VCaP (cell line): ENCODE results near the gene BRD9.
"Not testable (repeated sequence)": the region's sequence is repeated elsewhere in the genome, so short reads cannot be mapped to it uniquely, and the experiment has no call there.

Source experiments
- H3K27ac ChIP-seq: fragments of 450-650 bp; 2 replicates; pipeline ENCODE4 v1.5.1; 2017
- TF ChIP-seq, protein P1 (sequence below): fragments of 450-650 bp; conservative IDR thresholded peaks from 2 replicates; pipeline ENCODE4 v1.5.1; 2017; ENCODE audit warnings: mild to moderate bottlenecking, moderate library complexity

Gene BRD9

DNA sequence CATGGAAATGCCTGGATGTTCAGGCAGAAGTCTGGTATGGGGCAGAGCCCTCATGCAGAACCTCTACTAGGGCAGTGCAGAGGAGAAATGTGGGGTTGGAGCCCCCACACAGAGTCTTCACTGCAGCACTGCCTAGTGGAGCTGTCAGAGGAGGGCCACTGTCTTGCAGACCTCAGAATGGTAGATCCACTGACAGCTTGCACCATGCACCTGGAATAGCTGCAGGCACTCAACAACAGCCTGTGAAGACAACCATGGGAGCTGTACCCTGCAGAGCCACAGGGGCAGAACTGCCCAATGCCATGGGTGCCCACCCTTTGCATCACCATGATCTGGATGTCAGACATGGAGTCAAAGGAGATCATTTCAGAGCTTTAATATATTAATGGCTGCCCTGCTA is 37.0 kb upstream of the BRD9 start:
- TF ChIP-seq, protein P1, sequence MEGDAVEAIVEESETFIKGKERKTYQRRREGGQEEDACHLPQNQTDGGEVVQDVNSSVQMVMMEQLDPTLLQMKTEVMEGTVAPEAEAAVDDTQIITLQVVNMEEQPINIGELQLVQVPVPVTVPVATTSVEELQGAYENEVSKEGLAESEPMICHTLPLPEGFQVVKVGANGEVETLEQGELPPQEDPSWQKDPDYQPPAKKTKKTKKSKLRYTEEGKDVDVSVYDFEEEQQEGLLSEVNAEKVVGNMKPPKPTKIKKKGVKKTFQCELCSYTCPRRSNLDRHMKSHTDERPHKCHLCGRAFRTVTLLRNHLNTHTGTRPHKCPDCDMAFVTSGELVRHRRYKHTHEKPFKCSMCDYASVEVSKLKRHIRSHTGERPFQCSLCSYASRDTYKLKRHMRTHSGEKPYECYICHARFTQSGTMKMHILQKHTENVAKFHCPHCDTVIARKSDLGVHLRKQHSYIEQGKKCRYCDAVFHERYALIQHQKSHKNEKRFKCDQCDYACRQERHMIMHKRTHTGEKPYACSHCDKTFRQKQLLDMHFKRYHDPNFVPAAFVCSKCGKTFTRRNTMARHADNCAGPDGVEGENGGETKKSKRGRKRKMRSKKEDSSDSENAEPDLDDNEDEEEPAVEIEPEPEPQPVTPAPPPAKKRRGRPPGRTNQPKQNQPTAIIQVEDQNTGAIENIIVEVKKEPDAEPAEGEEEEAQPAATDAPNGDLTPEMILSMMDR = no peak
- no peak overlapping the region for H3K27ac ChIP-seq

DNA sequence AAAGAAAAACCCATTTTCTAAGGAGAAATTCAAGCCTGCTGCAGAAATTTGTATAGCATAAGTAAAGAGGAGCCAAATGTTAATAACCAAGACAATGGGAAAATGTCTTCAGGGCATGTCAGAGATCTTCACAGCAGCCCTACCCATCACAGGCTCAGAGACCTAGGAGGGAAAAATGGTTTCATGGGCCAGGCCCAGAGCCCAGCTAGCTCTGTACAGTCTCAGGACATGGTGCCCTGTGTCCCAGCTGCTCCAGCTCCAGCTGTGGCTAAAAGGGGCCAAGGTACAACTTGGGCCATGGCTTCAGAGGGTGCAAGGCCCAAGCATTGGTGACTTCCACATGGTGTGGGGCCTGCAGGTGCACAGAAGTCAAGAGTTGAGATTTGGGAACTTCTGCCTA is 36.6 kb upstream of the BRD9 start:
- not testable (repeated sequence) for H3K27ac ChIP-seq

DNA sequence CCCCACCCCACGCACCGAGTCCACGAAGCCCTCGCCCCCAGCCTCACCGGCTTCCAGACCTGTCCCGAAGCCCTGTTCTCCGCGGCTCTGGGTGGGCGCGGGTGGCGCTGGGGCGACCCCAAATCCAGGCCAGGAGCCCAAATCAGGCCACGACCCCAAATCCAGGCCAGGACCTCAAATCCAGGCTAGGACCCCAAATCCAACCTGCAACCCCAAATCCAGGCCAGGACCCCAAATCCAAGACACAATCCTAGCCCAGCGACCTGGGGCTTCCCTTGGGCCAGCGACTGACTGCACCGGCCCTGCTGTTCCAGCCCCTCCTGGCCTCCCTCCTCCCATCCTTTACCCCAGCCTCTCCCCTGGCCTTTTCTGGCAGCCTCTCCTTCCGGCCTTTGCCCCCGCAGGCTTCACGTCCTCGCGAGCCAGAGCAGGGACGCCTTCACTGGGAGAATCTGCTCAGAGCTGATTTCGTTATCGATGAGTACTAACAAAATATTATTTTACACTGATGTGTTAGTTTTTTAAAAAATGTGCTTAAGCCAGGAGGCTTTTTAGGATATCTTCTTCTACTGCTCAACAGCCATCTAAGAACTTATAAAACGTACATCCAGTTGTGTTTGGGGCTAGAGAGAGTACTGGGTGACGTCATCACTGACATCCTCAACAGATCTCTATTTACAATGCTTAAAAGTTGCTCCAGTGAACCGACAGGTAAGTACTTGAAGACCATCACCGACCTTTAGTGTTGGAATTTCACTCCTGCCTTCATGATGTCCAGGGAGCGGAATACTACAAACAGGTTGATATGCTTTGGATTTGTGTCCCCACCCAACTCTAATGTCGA is 34.8 kb upstream of the BRD9 start:
- H3K27ac ChIP-seq = no peak overlapping the region
- TF ChIP-seq, protein P1 = peak; percentile 25; the same call in 1 of the 2 replicates

DNA sequence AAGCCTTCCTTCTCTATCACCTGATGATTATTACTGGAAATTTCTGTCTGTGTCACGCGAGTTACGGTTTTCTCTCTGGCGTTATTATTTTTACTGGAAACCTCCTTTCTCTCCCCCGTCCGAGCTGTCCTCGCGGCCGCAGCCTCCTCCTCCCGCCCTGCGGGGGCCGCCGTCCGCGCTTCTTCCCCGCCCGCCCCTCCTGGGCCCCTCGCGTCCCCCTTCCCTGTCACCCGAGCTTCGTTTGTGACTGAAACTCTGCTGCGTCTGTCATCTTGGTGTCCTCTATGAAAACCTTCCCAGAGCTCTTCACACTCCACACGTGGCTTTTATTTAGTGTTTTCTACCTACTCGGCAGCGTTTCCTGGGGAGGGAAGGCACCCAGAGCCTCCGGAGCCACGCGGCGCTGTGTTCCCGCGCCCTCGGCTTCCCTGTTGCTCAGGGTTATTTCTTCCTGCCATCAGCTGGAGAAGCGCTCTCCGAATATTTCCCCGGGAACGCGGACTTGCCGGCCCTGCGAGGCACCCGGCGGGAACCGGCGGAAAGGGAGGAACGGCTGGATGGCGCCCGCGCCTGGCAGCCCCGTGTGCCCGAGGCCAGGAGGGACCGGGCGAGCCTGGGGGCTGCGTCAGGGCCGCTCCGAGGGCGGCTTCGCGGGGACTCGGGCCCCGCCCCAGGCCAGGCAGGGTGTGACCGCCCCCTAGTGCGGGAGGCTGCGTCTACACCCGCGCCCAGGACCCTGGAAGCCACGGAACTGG is 34.0 kb upstream of the BRD9 start:
- TF ChIP-seq, protein P1 = peak; percentile 69
- H3K27ac ChIP-seq = no peak overlapping the region

DNA sequence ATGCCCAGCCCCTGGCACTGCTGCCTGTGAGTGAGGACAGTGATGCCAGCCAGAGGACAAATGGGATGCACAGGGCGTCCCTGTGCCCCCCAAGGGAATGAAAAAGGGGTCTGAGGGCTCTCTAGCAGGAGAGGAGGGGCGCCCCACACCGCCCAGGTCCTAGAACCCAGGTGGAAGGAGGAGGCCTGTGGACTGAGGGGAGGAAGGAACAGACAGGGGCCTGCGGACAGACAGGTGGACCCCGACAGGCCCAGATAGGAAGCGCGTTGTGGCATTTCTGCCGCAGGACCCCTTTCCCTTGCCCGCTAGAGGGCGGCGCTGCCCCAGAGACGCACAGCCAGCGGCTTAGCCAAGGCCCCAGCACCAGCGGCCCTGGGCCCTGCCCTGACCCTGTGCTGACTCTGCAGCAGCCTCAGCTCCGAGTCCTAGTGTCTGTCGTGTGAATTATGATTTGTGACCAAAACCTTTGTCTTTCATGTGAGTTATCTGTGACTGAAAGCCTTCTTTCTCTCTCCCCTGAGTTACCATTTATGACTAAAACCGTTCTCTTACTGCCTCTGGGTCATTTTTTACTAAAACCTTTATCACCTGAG is 30.8 kb upstream of the BRD9 start:
- TF ChIP-seq, protein P1 = peak; percentile 93
- no peak overlapping the region for H3K27ac ChIP-seq

DNA sequence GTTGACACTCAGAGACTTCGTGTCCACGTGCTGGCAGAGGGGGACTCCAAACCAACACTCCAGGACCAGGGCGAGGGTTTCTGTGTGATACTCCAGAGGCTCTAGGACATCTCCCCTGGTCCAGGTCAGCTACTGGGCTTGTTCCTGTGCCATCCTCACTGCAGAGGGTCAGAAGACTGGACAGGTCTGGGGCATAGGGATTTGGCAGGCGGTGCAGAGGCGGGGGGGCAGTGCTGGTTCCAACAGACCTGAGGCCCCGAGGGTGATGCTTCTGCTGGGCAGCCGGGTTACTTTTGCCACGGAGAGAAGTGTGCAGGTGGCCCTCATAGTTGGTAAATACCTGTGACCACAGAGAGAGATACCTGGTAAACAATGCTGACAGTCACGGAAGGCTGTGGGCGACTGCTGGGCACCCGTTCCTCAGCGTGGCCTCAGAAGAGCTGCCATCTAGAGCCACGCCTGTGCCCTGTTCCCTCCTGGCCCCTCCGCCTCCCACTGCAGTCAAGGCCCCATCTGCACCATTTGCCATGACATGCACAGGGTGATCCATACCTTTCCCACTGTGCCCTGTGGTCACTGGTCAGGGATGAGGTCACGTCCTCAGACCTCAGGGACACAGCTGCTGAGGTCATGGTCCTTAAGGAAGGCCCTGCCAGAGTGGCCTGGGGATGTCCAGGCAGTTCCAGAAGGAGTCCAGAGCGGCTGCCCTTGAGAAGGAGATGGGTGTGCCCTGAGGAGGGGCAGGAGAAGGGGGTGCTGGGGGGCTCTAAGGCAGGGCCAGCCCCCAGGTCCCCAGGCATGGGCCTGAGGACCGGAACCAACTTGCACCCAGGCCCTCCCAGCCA is 30.1 kb upstream of the BRD9 start:
- TF ChIP-seq, protein P1 = no peak

DNA sequence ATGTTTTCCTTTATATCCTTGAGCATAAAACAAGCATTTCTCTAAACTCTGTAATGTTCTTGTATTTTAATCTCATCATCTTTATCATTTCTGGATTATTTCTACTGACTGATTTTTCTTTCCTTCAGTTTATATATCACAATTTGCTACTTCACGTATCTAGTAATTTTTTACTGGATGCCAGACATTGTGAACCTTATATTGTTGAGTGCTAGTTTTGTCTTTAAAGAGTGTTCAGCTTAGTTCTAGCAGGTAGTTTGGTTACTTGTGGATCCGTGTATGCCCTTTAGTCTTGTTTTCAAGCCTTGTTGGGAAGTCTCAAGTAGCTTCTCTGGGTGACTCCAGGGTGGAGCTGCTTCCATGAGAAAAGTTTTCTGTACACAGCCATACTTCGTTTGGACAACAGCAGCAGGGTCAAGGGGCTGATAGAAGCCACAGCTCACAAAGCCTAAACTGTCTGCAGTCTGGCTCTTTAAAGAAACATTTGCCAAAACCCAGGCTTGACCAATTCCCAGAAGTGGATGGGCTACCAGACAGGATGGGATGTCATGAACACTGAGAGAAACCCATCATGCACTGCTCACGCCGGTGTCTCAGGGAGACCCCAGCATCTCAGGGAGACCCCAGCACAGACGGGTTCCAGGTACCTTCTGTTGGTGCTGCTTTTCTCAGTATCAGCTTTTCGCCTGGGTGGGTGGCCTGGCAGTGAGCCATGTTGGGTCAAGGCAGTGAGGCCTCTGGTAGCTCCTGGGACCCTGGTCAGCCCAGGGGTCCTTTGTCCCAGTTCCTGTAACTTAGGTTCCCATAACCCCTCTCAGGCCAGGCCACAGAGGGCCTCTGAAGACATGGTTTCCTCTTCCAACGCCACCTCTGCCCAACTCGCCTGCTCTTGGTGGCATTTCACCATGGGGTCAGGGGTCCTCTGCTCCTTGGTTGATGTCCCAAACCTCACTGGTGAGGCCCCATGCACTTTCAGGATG is 29.1 kb upstream of the BRD9 start:
- no peak overlapping the region for H3K27ac ChIP-seq
- TF ChIP-seq, protein P1 = no peak

More for the DNA sequence above, 30.1 kb upstream of the BRD9 start:
- H3K27ac ChIP-seq = no peak overlapping the region
